Ovary (tissue), 9 donors: ENCODE results near the gene IMMT. TPM values are rescaled to one million over a fixed set of nuclear protein-coding genes. Genes with fewer than 3 reads are reported as not detected.

ENCODE experiments used
- DNase-seq, 5 donors: peaks; one replicate each; pipeline ENCODE4 v3.0.0-alpha.2; 2019 to 2020
- H3K27ac ChIP-seq, 2 donors: fragments of 200-600 bp; one replicate each; pipeline versions ENCODE4 v1.5.1 to v1.8.0; 2019 to 2022
- H3K27me3 ChIP-seq: fragments of 200-600 bp; one replicate; pipeline ENCODE4 v1.8.0; 2022
- H3K36me3 ChIP-seq: fragments of 200-600 bp; sonication (generic); one replicate; pipeline ENCODE4 v1.5.1; 2019
- H3K4me1 ChIP-seq: one replicate; pipeline ENCODE4 v1.8.1; 2013; ENCODE audit warnings: mild to moderate bottlenecking, moderate library complexity; ENCODE audit not compliant: insufficient read depth
- H3K4me3 ChIP-seq: fragments of 200-600 bp; sonication (generic); one replicate; pipeline ENCODE4 v1.5.1; 2017
- H3K9me3 ChIP-seq, 2 donors: fragments of 200-600 bp in 1 of 2; sonication (generic) in 1 of 2; one replicate each; pipeline versions ENCODE4 v1.5.1 to v1.8.1; 2013 to 2019; ENCODE audit warnings: mild to moderate bottlenecking in 1 of 2, moderate library complexity in 1 of 2
- EP300 ChIP-seq: sonication (generic); formaldehyde crosslinking; IDR thresholded peaks from one replicate; pipeline ENCODE4 v1.6.1; 2017; ENCODE audit warnings: antibody characterized with exemption
- POLR2A ChIP-seq: fragments of 450-650 bp; IDR thresholded peaks from one replicate; pipeline ENCODE4 v1.6.1; 2017; ENCODE audit warnings: antibody characterized with exemption, mild to moderate bottlenecking, moderate library complexity
- WGBS, 3 donors: extraction: QIAGEN DNeasy Blood & Tissue Kit in 1 of 3; methylation state at CpG; one replicate each; pipeline versions ENCODE4 v1.1.5 to v1.1.7; 2013 to 2017; 5-methylcytosine and 5-hydroxymethylcytosine counted together
- intact Hi-C, 4 donors: fragments of 100-400 bp; cut with DNase I; formaldehyde crosslinking; loops; one replicate each; pipeline versions ENCODE4 v1.11.0 to v1.15.1; 2022 to 2023
- polyA plus RNA-seq, 2 donors: library from polyadenylated mRNA; stranded (reverse); fragments of 200-250 nt in 1 of 2; fragments of 350-450 nt in 1 of 2; fragmentation: Illumina TruSeq in 1 of 2; extraction: RNeasy Lipid Tissue Mini Kit (QIAGEN cat#74804) in 1 of 2; gene quantifications; one replicate each; pipeline ENCODE4 v1.2.3, GENCODE V29; 2013 to 2014
- total RNA-seq, 7 donors: library from RNA; depleted of rRNA in 2 of 7; stranded (reverse); fragments of >200 nt in 2 of 7; fragmentation: NEBNext Ultra II Directional in 3 of 7; extraction: Animal tissue kit (Norgen Biotek cat#: 25700) in 3 of 7; gene quantifications; one replicate each; pipeline versions ENCODE4 v1.1.0 to v1.2.4, GENCODE V29; 2016 to 2023
- TF ChIP-seq, protein P1 (sequence below), 3 donors: fragments of 450-650 bp in 2 of 3; fragments of 200-600 bp in 1 of 3; IDR thresholded peaks; one replicate each; pipeline versions ENCODE4 v1.5.1 to v1.8.0; 2016 to 2022; ENCODE audit warnings: antibody characterized with exemption in 3 of 3, mild to moderate bottlenecking in 1 of 3
- donor health status: DM: no; HTN: no; CAD: no; lungs with moderate emphysema.
- donor health status: DM: no; HTN: no; CAD: no.
- donor health status: Bipolar disorder and iron deficiency.
- donor health status: DM: yes; HTN: yes; CAD: no.
- donor health status: DM: no; HTN: no; CAD: no.
- donor health status: DM: yes; HTN: yes; CAD: no.

Gene IMMT
- total and polyA plus RNA-seq, 9 donors, result 22.8 to 99.4 (median 48.4) TPM

DNA sequence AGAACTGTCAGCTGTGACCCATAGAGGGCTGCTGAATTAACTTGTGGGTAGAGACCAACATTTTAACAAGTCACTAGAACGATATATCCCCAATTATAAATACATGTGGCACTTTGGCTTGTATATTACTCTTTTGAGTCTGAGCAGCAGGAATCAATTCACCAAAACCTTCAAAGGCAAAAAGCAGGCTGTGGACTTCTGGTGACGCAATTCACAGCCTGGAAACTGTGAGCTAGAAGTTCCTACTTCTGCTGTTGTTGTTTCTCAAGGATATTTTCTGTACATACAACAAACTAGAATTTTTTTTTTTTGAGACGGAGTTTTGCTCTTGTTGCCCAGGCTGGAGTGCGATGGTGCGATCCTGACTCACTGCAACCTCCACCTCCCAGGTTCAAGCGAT is 52.0 kb downstream of the IMMT start:
- Histone ChIP-seq H3K9me3 (no peaks in the 10 kb centered on the region), H3K27me3 (no peaks in the 10 kb centered on the region), H3K27ac (no peak overlapping the region), H3K4me3 (no peak overlapping the region), H3K36me3 (no peaks in the 10 kb centered on the region), H3K4me1 (no peaks in the 10 kb centered on the region)
- DNase-seq, result no peak
- TF ChIP-seq, protein P1, sequence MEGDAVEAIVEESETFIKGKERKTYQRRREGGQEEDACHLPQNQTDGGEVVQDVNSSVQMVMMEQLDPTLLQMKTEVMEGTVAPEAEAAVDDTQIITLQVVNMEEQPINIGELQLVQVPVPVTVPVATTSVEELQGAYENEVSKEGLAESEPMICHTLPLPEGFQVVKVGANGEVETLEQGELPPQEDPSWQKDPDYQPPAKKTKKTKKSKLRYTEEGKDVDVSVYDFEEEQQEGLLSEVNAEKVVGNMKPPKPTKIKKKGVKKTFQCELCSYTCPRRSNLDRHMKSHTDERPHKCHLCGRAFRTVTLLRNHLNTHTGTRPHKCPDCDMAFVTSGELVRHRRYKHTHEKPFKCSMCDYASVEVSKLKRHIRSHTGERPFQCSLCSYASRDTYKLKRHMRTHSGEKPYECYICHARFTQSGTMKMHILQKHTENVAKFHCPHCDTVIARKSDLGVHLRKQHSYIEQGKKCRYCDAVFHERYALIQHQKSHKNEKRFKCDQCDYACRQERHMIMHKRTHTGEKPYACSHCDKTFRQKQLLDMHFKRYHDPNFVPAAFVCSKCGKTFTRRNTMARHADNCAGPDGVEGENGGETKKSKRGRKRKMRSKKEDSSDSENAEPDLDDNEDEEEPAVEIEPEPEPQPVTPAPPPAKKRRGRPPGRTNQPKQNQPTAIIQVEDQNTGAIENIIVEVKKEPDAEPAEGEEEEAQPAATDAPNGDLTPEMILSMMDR (IDR thresholded peaks at IDR 0.05), result no peak
- TF ChIP-seq EP300 (no peak), POLR2A (no peak)
- intact Hi-C loops, result no loop called here
- 87 to 91% (median 90%) methylated on average over 6 of the region's 6 CpGs for WGBS, 3 donors

DNA sequence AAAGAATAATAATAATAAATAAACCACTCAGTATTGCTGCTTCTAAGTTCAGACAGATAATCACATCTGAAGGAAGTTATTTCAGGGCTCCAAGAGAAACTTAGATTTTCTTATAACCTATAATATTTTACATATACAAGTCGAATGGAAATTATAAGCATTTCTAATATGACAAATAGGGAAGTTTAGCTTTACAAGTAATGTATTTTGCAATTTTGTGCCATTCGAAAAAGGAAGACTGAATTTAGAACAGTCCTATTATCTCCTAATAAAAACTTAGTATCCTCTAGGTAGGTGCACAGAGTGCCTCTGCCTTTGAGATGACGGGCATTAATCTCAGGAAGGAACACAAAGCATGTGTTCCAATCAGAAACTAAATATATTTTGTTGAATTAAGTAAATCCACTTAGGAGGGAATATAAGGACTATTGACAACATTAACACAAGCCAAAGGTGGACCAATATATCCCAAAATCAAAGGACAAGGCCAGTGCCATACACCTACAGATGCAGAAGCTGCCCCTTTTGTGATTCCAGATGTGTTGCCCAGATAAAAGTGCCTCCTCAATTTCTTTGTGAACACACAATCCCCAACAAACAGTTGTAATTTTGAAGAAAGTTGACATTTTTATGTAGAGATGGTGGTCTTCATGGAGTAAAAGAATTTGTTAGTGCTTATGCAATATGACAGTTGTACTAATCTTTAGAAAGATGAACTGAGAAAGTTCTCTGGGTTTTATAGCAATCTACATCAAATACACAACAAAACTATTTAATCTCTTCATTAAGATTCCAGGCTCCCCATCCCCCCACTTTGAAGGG is 52.6 kb downstream of the IMMT start:
- H3K36me3 ChIP-seq, result no peaks in the 10 kb centered on the region
- intact Hi-C loops, result no loop called here
- H3K4me1 ChIP-seq, result no peaks in the 10 kb centered on the region
- no peak overlapping the region for H3K4me3 ChIP-seq
- no peak overlapping the region for H3K27ac ChIP-seq
- TF ChIP-seq, protein P1 (IDR thresholded peaks at IDR 0.05), result no peak
- TF ChIP-seq EP300 (no peak), POLR2A (no peak)
- no peaks in the 10 kb centered on the region for H3K27me3 ChIP-seq
- no peak for DNase-seq
- no peaks in the 10 kb centered on the region for H3K9me3 ChIP-seq
- 55 to 59% (median 57%) methylated on average over 3 of the region's 3 CpGs for WGBS, 3 donors

DNA sequence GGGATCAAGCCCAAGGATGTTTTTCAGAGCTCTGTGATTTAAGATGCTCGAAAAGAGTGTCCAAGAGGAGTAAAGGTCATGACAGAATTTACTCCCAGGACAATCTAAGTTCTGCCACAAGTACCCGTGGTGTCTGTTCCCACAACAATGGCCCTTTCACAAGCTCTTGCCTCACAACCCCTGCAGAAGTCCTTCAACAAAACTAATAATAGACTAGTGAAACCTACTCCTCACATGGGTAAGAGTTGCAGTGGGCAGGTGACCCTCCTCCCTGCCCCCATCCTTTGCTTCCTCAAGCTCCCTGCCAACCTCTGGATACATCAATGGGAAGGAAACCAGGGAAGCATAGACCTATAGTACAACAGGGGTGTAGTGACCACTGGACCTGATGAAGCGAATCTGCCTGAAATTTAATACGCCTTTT is 54.3 kb downstream of the IMMT start:
- intact Hi-C loops, result no loop called here
- Histone ChIP-seq H3K9me3 (no peaks in the 10 kb centered on the region), H3K36me3 (no peaks in the 10 kb centered on the region), H3K4me3 (no peak overlapping the region), H3K27ac (no peak overlapping the region), H3K4me1 (no peaks in the 10 kb centered on the region), H3K27me3 (no peaks in the 10 kb centered on the region)
- 62 to 68% (median 64%) methylated on average over 4 of the region's 4 CpGs for WGBS, 3 donors
- DNase-seq, result no peak
- no peak for TF ChIP-seq POLR2A
- TF ChIP-seq, protein P1 (IDR thresholded peaks at IDR 0.05), result no peak
- no peak for TF ChIP-seq EP300

- intact Hi-C loops, result no loop called here
- TF ChIP-seq POLR2A, result no peak
- TF ChIP-seq, protein P1 (IDR thresholded peaks at IDR 0.05), result no peak
These were observed 55.3 kb downstream of the IMMT start for GRCh38 chr2:86139981-86140380.

More at GRCh38 chr2:86139981-86140380, 55.3 kb downstream of the IMMT start:
- Histone ChIP-seq H3K36me3 (no peaks in the 10 kb centered on the region), H3K4me1 (no peaks in the 10 kb centered on the region), H3K9me3 (no peaks in the 10 kb centered on the region), H3K27ac (no peak overlapping the region), H3K4me3 (no peak overlapping the region), H3K27me3 (no peaks in the 10 kb centered on the region)
- no peak for DNase-seq
- WGBS, 3 donors, result 89 to 93% (median 90%) methylated on average over 4 of the region's 4 CpGs
